Thyroid gland (tissue), 4 donors: ENCODE results near the gene ETNK2. TPM values are rescaled to one million over a fixed set of nuclear protein-coding genes. Genes with fewer than 3 reads are reported as not detected.

Source experiments
- DNase-seq, 2 donors: peaks; one replicate each; pipeline ENCODE4 v3.0.0-alpha.2; 2019
- H3K27ac ChIP-seq, 3 donors: fragments of 200-600 bp; sonication (generic); 1 replicate in 2 of 3; 2 replicates in 1 of 3; pipeline ENCODE4 v1.5.1; 2016 to 2019; ENCODE audit warnings: mild to moderate bottlenecking in 1 of 3, moderate library complexity in 1 of 3
- H3K27me3 ChIP-seq: fragments of 200-600 bp; sonication (generic); one replicate; pipeline ENCODE4 v1.5.1; 2019
- H3K36me3 ChIP-seq, 2 donors: fragments of 200-600 bp; sonication (generic); one replicate each; pipeline ENCODE4 v1.5.1; 2016 to 2019
- H3K4me1 ChIP-seq, 2 donors: fragments of 200-600 bp; sonication (generic); one replicate each; pipeline ENCODE4 v1.5.1; 2017 to 2019
- H3K4me3 ChIP-seq, 3 donors: fragments of 200-600 bp; sonication (generic); replicated peaks in 1 of 3; 1 replicate in 2 of 3; 2 replicates in 1 of 3; pipeline ENCODE4 v1.5.1; 2016; ENCODE audit warnings: mild to moderate bottlenecking in 1 of 3
- H3K9me3 ChIP-seq: fragments of 200-600 bp; sonication (generic); one replicate; pipeline ENCODE4 v1.5.1; 2017
- POLR2A ChIP-seq, 2 donors: fragments of 450-650 bp; IDR thresholded peaks; one replicate each; pipeline ENCODE4 v1.6.1; 2017; ENCODE audit warnings: antibody characterized with exemption in 2 of 2, mild to moderate bottlenecking in 2 of 2, moderate library complexity in 1 of 2
- WGBS, 2 donors: methylation state at CpG; one replicate each; pipeline ENCODE4 v1.1.5; 2017; 5-methylcytosine and 5-hydroxymethylcytosine counted together
- intact Hi-C: fragments of 100-400 bp; cut with DNase I; formaldehyde crosslinking; loops from one replicate; pipeline ENCODE4 v1.15.1; 2023
- total RNA-seq, 4 donors: library from RNA; depleted of rRNA; stranded (reverse); fragments of >200 nt; gene quantifications; one replicate each; pipeline ENCODE4 v1.2.3, GENCODE V29; 2016
- TF ChIP-seq, protein P1 (sequence below), 6 experiments: fragments of 200-600 bp in 3 of 6; fragments of 450-650 bp in 3 of 6; sonication (generic) in 3 of 6; IDR thresholded peaks; one replicate each; pipeline ENCODE4 v1.5.1; 2016 to 2019; ENCODE audit warnings: antibody characterized with exemption in 6 of 6, mild to moderate bottlenecking in 2 of 6, inconsistent platforms in 1 of 6, moderate library complexity in 1 of 6

The ETNK2 gene
- total RNA-seq, 4 donors from 2014 or later: 16.1 to 22.5 (median 21.0) TPM

GRCh38 chr1:204085876-204086275, 66.0 kb downstream of the ETNK2 start:
- Histone ChIP-seq H3K4me1 (peaks cover 73 to 95% of the 10 kb centered on the region in 2 donors), H3K4me3 (no peak overlapping the region), H3K27me3 (no peaks in the 10 kb centered on the region), H3K36me3 (no peaks in the 10 kb centered on the region), H3K9me3 (no peaks in the 10 kb centered on the region), H3K27ac (peak overlapping the region; percentile 75 to 92 (median 88))
- intact Hi-C loops: loop anchor here (5.0 kb wide), 1 partner anchor 41 kb away; no protein-coding TSS in a partner anchor
- WGBS, 2 donors: 71 to 85% methylated on average over 7 of the region's 7 CpGs
- TF ChIP-seq, protein P1, sequence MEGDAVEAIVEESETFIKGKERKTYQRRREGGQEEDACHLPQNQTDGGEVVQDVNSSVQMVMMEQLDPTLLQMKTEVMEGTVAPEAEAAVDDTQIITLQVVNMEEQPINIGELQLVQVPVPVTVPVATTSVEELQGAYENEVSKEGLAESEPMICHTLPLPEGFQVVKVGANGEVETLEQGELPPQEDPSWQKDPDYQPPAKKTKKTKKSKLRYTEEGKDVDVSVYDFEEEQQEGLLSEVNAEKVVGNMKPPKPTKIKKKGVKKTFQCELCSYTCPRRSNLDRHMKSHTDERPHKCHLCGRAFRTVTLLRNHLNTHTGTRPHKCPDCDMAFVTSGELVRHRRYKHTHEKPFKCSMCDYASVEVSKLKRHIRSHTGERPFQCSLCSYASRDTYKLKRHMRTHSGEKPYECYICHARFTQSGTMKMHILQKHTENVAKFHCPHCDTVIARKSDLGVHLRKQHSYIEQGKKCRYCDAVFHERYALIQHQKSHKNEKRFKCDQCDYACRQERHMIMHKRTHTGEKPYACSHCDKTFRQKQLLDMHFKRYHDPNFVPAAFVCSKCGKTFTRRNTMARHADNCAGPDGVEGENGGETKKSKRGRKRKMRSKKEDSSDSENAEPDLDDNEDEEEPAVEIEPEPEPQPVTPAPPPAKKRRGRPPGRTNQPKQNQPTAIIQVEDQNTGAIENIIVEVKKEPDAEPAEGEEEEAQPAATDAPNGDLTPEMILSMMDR (IDR thresholded peaks at IDR 0.05): no peak
- TF ChIP-seq POLR2A (IDR thresholded peaks at IDR 0.05): no peak
- DNase-seq: peak; percentile 23 to 49

GRCh38 chr1:204084247-204084772, 67.5 kb downstream of the ETNK2 start:
- WGBS, 2 donors: 8 to 20% methylated on average over 1 to 4 of the region's 4 CpGs
- no peaks in the 10 kb centered on the region for H3K9me3 ChIP-seq

DNA sequence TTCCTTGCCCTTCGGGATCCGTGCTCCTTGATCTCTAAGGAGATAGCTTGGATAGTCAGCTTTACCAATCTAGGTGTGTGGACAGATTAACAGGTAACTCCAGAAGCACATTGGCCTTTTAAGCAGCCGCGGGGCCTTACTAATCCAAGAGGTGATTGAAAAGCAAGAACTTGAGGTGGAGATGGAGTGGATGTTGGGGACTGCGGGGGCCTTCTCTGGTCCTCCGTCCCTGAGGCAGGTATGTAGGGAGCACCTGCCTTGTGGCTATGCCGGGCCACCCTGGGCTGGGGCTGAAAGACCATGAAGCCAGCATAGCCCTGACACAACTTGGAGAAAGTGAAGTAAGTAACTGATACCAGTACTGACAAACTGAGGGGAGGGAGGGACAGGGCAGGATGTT, 68.4 kb downstream of the ETNK2 start:
- Histone ChIP-seq H3K27ac (peak overlapping the region; percentile 88 to 92 (median 92)), H3K4me3 (no peak overlapping the region), H3K4me1 (peaks cover 77 to 97% of the 10 kb centered on the region in 2 donors), H3K9me3 (no peaks in the 10 kb centered on the region), H3K27me3 (no peaks in the 10 kb centered on the region), H3K36me3 (no peaks in the 10 kb centered on the region)
- no peak for DNase-seq
- TF ChIP-seq, protein P1 (IDR thresholded peaks at IDR 0.05): no peak
- no peak for TF ChIP-seq POLR2A (IDR thresholded peaks at IDR 0.05)
- intact Hi-C loops: no loop called here
- 74 to 83% methylated on average over 7 of the region's 7 CpGs for WGBS, 2 donors

More at GRCh38 chr1:204084247-204084772, 67.5 kb downstream of the ETNK2 start:
- H3K27me3 ChIP-seq: no peaks in the 10 kb centered on the region
- no peak overlapping the region for H3K4me3 ChIP-seq
- intact Hi-C loops: no loop called here
- TF ChIP-seq POLR2A (IDR thresholded peaks at IDR 0.05): peak in 1 of 2 donors; percentile 61
- TF ChIP-seq, protein P1 (IDR thresholded peaks at IDR 0.05): no peak
- DNase-seq: peak; percentile 96
- no peaks in the 10 kb centered on the region for H3K36me3 ChIP-seq
- H3K4me1 ChIP-seq: peaks cover 77 to 97% of the 10 kb centered on the region in 2 donors
- peak overlapping the region; percentile 88 to 92 (median 92) for H3K27ac ChIP-seq

- no peaks in the 10 kb centered on the region for H3K36me3 ChIP-seq
- peak; percentile 46 to 59 for DNase-seq
- 57 to 71% methylated on average over 7 to 8 of the region's 8 CpGs for WGBS, 2 donors
- intact Hi-C loops: no loop called here
- H3K9me3 ChIP-seq: no peaks in the 10 kb centered on the region
- H3K27ac ChIP-seq: peak overlapping the region; percentile 88 to 92 (median 92)
- H3K27me3 ChIP-seq: no peaks in the 10 kb centered on the region
- H3K4me3 ChIP-seq: peak overlapping the region in 1 of 3 donors; percentile 3
- peaks cover 76 to 95% of the 10 kb centered on the region in 2 donors for H3K4me1 ChIP-seq
- TF ChIP-seq, protein P1 (IDR thresholded peaks at IDR 0.05): no peak
- no peak for TF ChIP-seq POLR2A (IDR thresholded peaks at IDR 0.05)
These were observed 69.9 kb downstream of the ETNK2 start for GRCh38 chr1:204081791-204082513.
